ENCODE results near the gene ZBTB18. TPM values are rescaled to one million over a fixed set of nuclear protein-coding genes. Genes with fewer than 3 reads are reported as not detected.

Gene ZBTB18
- total RNA-seq, 2 experiments from 2014 or later = 9.9 to 18.9 TPM

- Histone ChIP-seq H3K4me1 (ENCODE audit: insufficient read depth, low read length, poor library complexity, severe bottlenecking) (no peaks in the 10 kb centered on the region), H3K9me3 (ENCODE audit: low read length) (no peaks in the 10 kb centered on the region), H2AFZ (ENCODE audit: low read length) (no peak overlapping the region), H3K4me2 (ENCODE audit: low read length) (no peak overlapping the region), H3K4me3 (ENCODE audit: low read depth, low read length, poor library complexity, severe bottlenecking) (no peak overlapping the region), H3K27ac (ENCODE audit: low read depth, low read length, poor library complexity, severe bottlenecking) (no peak overlapping the region), H3K9me2 (ENCODE audit: insufficient read depth, low read length) (no peaks in the 10 kb centered on the region), H4K20me1 (ENCODE audit: insufficient read depth, low read length) (no peaks in the 10 kb centered on the region), H3K36me3 (ENCODE audit: insufficient read depth, low read length) (no peaks in the 10 kb centered on the region), H3K79me2 (ENCODE audit: insufficient read depth, low read depth, low read length) (no peaks in the 10 kb centered on the region)
- intact Hi-C loops (cut with micrococcal nuclease; ENCODE audit: unreplicated experiment) = no loop called here
- TF ChIP-seq EZH2phosphoT487 (IDR thresholded peaks at IDR 0.05; ENCODE audit: borderline replicate concordance, low read depth, low read length) = no peak
- no peak for DNase-seq (ENCODE audit: low spot score)
- ChIA-PET CTCF (ENCODE audit: unreplicated experiment) (no interaction called here), POLR2A (no interaction called here)
- no TSS peak for BruUV-seq (replicated peaks)
These were observed 28.1 kb upstream of the ZBTB18 start for GRCh38 chr1:244022864-244023440.

GRCh38 chr1:244027491-244028145 is 23.5 kb upstream of the ZBTB18 start:
- intact Hi-C loops (cut with micrococcal nuclease; ENCODE audit: unreplicated experiment) = no loop called here
- Histone ChIP-seq H3K36me3 (ENCODE audit: insufficient read depth, low read length) (no peaks in the 10 kb centered on the region), H3K9me2 (ENCODE audit: insufficient read depth, low read length) (no peaks in the 10 kb centered on the region), H3K4me2 (ENCODE audit: low read length) (no peak overlapping the region), H3K4me3 (ENCODE audit: low read depth, low read length, poor library complexity, severe bottlenecking) (no peak overlapping the region), H3K4me1 (ENCODE audit: insufficient read depth, low read length, poor library complexity, severe bottlenecking) (no peaks in the 10 kb centered on the region), H2AFZ (ENCODE audit: low read length) (no peak overlapping the region), H3K9me3 (ENCODE audit: low read length) (no peaks in the 10 kb centered on the region), H4K20me1 (ENCODE audit: insufficient read depth, low read length) (no peaks in the 10 kb centered on the region), H3K27ac (ENCODE audit: low read depth, low read length, poor library complexity, severe bottlenecking) (no peak overlapping the region), H3K79me2 (ENCODE audit: insufficient read depth, low read depth, low read length) (no peaks in the 10 kb centered on the region)
- ChIA-PET POLR2A (no interaction called here), CTCF (ENCODE audit: unreplicated experiment) (no interaction called here)
- BruUV-seq (replicated peaks) = no TSS peak
- TF ChIP-seq EZH2phosphoT487 (IDR thresholded peaks at IDR 0.05; ENCODE audit: borderline replicate concordance, low read depth, low read length) (no peak), CTCF (conservative IDR thresholded peaks at IDR 0.05; ENCODE audit: low read length) (no peak)
- no peak for DNase-seq (ENCODE audit: low spot score)

- intact Hi-C loops (cut with micrococcal nuclease; ENCODE audit: unreplicated experiment) = no loop called here
These were observed 22.4 kb upstream of the ZBTB18 start for GRCh38 chr1:244028701-244029100.

More at GRCh38 chr1:244028701-244029100, 22.4 kb upstream of the ZBTB18 start:
- no peaks in the 10 kb centered on the region for H4K20me1 ChIP-seq (ENCODE audit: insufficient read depth, low read length)
- H3K79me2 ChIP-seq (ENCODE audit: insufficient read depth, low read depth, low read length) = no peaks in the 10 kb centered on the region
- ChIA-PET POLR2A (interaction anchor here (0.6 kb wide), 1 partner anchor 548 kb away, joined by 6 read pairs; no protein-coding TSS in a partner anchor), CTCF (ENCODE audit: unreplicated experiment) (no interaction called here)
- H3K27ac ChIP-seq (ENCODE audit: low read depth, low read length, poor library complexity, severe bottlenecking) = no peak overlapping the region
- no peak overlapping the region for H3K4me2 ChIP-seq (ENCODE audit: low read length)
- H3K9me3 ChIP-seq (ENCODE audit: low read length) = no peaks in the 10 kb centered on the region
- no peak overlapping the region for H2AFZ ChIP-seq (ENCODE audit: low read length)
- H3K4me1 ChIP-seq (ENCODE audit: insufficient read depth, low read length, poor library complexity, severe bottlenecking) = no peaks in the 10 kb centered on the region
- no peak overlapping the region for H3K4me3 ChIP-seq (ENCODE audit: low read depth, low read length, poor library complexity, severe bottlenecking)
- H3K36me3 ChIP-seq (ENCODE audit: insufficient read depth, low read length) = no peaks in the 10 kb centered on the region
- H3K9me2 ChIP-seq (ENCODE audit: insufficient read depth, low read length) = no peaks in the 10 kb centered on the region
- BruUV-seq (replicated peaks) = no TSS peak
- TF ChIP-seq EZH2phosphoT487 (IDR thresholded peaks at IDR 0.05; ENCODE audit: borderline replicate concordance, low read depth, low read length) (no peak), CTCF (conservative IDR thresholded peaks at IDR 0.05; ENCODE audit: low read length) (no peak)
- DNase-seq (ENCODE audit: low spot score) = no peak
